Testis (tissue), 2 donors: ENCODE measurements around the gene CDKN2D.

Source experiments
- CTCF ChIP-seq, 3 experiments: fragments of 450-650 bp in 2 of 3; fragments of 200-600 bp in 1 of 3; sonication (generic) in 1 of 3; IDR thresholded peaks; one replicate each; pipeline ENCODE4 v1.5.1; 2016 to 2019; ENCODE audit warnings: antibody characterized with exemption in 3 of 3, mild to moderate bottlenecking in 2 of 3, moderate library complexity in 1 of 3
- POLR2A ChIP-seq: fragments of 450-650 bp; IDR thresholded peaks from one replicate; pipeline ENCODE4 v1.6.1; 2017; ENCODE audit warnings: antibody characterized with exemption, mild to moderate bottlenecking, moderate library complexity

- TF ChIP-seq CTCF (IDR thresholded peaks at IDR 0.05) = no peak
- no peak for TF ChIP-seq POLR2A
Measured at GRCh38 chr19:10568062-10568825, 535 bp downstream of the CDKN2D start.
